COLO829 (cell line): Measurements from ENCODE around the gene ANKS4B.
"Not testable (repeated sequence)": the region's sequence is repeated elsewhere in the genome, so short reads cannot be mapped to it uniquely, and the experiment has no call there.

Experiments
- DNase-seq: peaks from one replicate; pipeline ENCODE4 v3.0.0; 2012; ENCODE audit warnings: low spot score

The ANKS4B gene

GRCh38 chr16:21262779-21263639 lies 29.5 kb downstream of the ANKS4B start:
- DNase-seq: no peak

- DNase-seq: no peak
These were observed 30.4 kb downstream of the ANKS4B start for GRCh38 chr16:21263640-21264570.

GRCh38 chr16:21264571-21265036 lies 31.1 kb downstream of the ANKS4B start:
- no peak for DNase-seq

GRCh38 chr16:21265104-21265837 lies 31.8 kb downstream of the ANKS4B start:
- DNase-seq: no peak

- DNase-seq: no peak
These were observed 33.8 kb downstream of the ANKS4B start for GRCh38 chr16:21267298-21267697.

- DNase-seq: no peak
These were observed 34.7 kb downstream of the ANKS4B start for GRCh38 chr16:21268236-21268635.

- DNase-seq: no peak
These were observed 38.8 kb downstream of the ANKS4B start for GRCh38 chr16:21272253-21272652.

GRCh38 chr16:21272763-21273162 lies 39.3 kb downstream of the ANKS4B start:
- not testable (repeated sequence) for DNase-seq

- no peak for DNase-seq
These were observed 40.8 kb downstream of the ANKS4B start for GRCh38 chr16:21274172-21274726.

- no peak for DNase-seq
These were observed 42.0 kb downstream of the ANKS4B start for GRCh38 chr16:21275529-21275928.

- no peak for DNase-seq
These were observed 42.6 kb downstream of the ANKS4B start for GRCh38 chr16:21276090-21276489.

- DNase-seq: no peak
These were observed 43.8 kb downstream of the ANKS4B start for GRCh38 chr16:21277045-21277926.

GRCh38 chr16:21277927-21278706 lies 44.6 kb downstream of the ANKS4B start, which contains the start of gene CRYM:
TSS of gene CRYM (minus strand) at chr16:21278290. CDS start at chr16:21278251, 39 bp downstream.
- peak; percentile 56 for DNase-seq

- no peak for DNase-seq
These were observed 46.0 kb downstream of the ANKS4B start for GRCh38 chr16:21279501-21279900.

GRCh38 chr16:21281698-21282389 lies 48.3 kb downstream of the ANKS4B start:
- DNase-seq: no peak

- DNase-seq: no peak
These were observed 50.2 kb downstream of the ANKS4B start for GRCh38 chr16:21283521-21284289.

GRCh38 chr16:21284414-21284813 lies 50.9 kb downstream of the ANKS4B start:
- no peak for DNase-seq

GRCh38 chr16:21285314-21285713 lies 51.8 kb downstream of the ANKS4B start:
- DNase-seq: no peak
